ENCODE measurements around the gene UBE2S.

UBE2S gene

DNA sequence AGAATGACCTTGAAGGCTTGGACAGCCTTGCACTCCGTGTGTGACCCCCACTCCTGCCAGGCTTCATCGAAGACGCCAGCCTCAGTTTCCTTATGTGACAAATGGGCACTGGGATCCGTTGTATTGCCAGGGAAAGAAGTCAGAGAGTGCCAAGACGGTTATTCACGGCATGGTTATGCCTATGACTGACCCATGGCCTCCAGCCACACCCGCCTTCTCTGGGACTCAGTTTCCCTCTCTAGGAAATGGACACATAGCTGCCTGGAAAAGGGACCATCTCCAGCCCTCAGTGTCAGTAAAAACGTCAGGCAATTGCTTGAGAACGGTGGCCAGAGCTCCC, 915 bp upstream of the UBE2S start:
- H3K36me3 ChIP-seq (ENCODE audit: insufficient read depth, low read length), result peaks cover 15% of the 10 kb centered on the region; the same call in 1 of the 2 replicates
- peak overlapping the region; percentile 91 for H3K4me3 ChIP-seq (ENCODE audit: low read length, poor library complexity, severe bottlenecking)
- TF ChIP-seq, protein P1, sequence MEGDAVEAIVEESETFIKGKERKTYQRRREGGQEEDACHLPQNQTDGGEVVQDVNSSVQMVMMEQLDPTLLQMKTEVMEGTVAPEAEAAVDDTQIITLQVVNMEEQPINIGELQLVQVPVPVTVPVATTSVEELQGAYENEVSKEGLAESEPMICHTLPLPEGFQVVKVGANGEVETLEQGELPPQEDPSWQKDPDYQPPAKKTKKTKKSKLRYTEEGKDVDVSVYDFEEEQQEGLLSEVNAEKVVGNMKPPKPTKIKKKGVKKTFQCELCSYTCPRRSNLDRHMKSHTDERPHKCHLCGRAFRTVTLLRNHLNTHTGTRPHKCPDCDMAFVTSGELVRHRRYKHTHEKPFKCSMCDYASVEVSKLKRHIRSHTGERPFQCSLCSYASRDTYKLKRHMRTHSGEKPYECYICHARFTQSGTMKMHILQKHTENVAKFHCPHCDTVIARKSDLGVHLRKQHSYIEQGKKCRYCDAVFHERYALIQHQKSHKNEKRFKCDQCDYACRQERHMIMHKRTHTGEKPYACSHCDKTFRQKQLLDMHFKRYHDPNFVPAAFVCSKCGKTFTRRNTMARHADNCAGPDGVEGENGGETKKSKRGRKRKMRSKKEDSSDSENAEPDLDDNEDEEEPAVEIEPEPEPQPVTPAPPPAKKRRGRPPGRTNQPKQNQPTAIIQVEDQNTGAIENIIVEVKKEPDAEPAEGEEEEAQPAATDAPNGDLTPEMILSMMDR (conservative IDR thresholded peaks at IDR 0.05; ENCODE audit: low read length), result no peak
- no peak for TF ChIP-seq EZH2phosphoT487 (IDR thresholded peaks at IDR 0.05; ENCODE audit: borderline replicate concordance)
- H3K9me3 ChIP-seq (ENCODE audit: insufficient read depth, low read depth, low read length), result no peaks in the 10 kb centered on the region
- peaks cover 31% of the 10 kb centered on the region for H3K4me1 ChIP-seq (ENCODE audit: insufficient read depth, low read length, poor library complexity, severe bottlenecking)
- no peaks in the 10 kb centered on the region for H3F3A ChIP-seq (ENCODE audit: low read depth)
- H3K4me2 ChIP-seq (ENCODE audit: low read depth, low read length, poor library complexity, severe bottlenecking), result peak overlapping the region; percentile 94
- H4K20me1 ChIP-seq (ENCODE audit: insufficient read depth, low read length, poor library complexity, severe bottlenecking), result peaks cover 31% of the 10 kb centered on the region
- peak overlapping the region; percentile 95 for H2AFZ ChIP-seq (ENCODE audit: low read length)
- peaks cover 5% of the 10 kb centered on the region for H3K27me3 ChIP-seq (ENCODE audit: insufficient read depth, low read length, poor library complexity, severe bottlenecking)
- H3K79me2 ChIP-seq (ENCODE audit: insufficient read depth, low read length), result peaks cover 39% of the 10 kb centered on the region
- H3K9ac ChIP-seq (ENCODE audit: low read depth, low read length, poor library complexity, severe bottlenecking), result no peak overlapping the region
- H3K9me2 ChIP-seq (replicated peaks; ENCODE audit: low read depth, low read length), result no peaks in the 10 kb centered on the region

GRCh38 chr19:55407800-55408532, 378 bp upstream of the UBE2S start:
- Histone ChIP-seq H3K27me3 (ENCODE audit: insufficient read depth, low read length, poor library complexity, severe bottlenecking) (peaks cover 5% of the 10 kb centered on the region), H3K4me1 (ENCODE audit: insufficient read depth, low read length, poor library complexity, severe bottlenecking) (peaks cover 37% of the 10 kb centered on the region), H3K4me3 (ENCODE audit: low read length, poor library complexity, severe bottlenecking) (peak overlapping the region; percentile 91), H3K9me2 (replicated peaks; ENCODE audit: low read depth, low read length) (no peaks in the 10 kb centered on the region), H3K9me3 (ENCODE audit: insufficient read depth, low read depth, low read length) (no peaks in the 10 kb centered on the region), H3F3A (ENCODE audit: low read depth) (no peaks in the 10 kb centered on the region), H3K79me2 (ENCODE audit: insufficient read depth, low read length) (peaks cover 45% of the 10 kb centered on the region), H4K20me1 (ENCODE audit: insufficient read depth, low read length, poor library complexity, severe bottlenecking) (peaks cover 36% of the 10 kb centered on the region), H3K9ac (ENCODE audit: low read depth, low read length, poor library complexity, severe bottlenecking) (peak overlapping the region; percentile 97), H3K36me3 (ENCODE audit: insufficient read depth, low read length) (peaks cover 20% of the 10 kb centered on the region; the same call in 1 of the 2 replicates), H3K4me2 (ENCODE audit: low read depth, low read length, poor library complexity, severe bottlenecking) (peak overlapping the region; percentile 94), H2AFZ (ENCODE audit: low read length) (peak overlapping the region; percentile 95)
- TF ChIP-seq, protein P1 (conservative IDR thresholded peaks at IDR 0.05; ENCODE audit: low read length), result no peak
- no peak for TF ChIP-seq EZH2phosphoT487 (IDR thresholded peaks at IDR 0.05; ENCODE audit: borderline replicate concordance)

- Histone ChIP-seq H3F3A (ENCODE audit: low read depth) (no peaks in the 10 kb centered on the region), H3K9ac (ENCODE audit: low read depth, low read length, poor library complexity, severe bottlenecking) (peak overlapping the region; percentile 97), H3K79me2 (ENCODE audit: insufficient read depth, low read length) (peaks cover 54% of the 10 kb centered on the region), H2AFZ (ENCODE audit: low read length) (no peak overlapping the region), H3K9me3 (ENCODE audit: insufficient read depth, low read depth, low read length) (no peaks in the 10 kb centered on the region), H3K4me1 (ENCODE audit: insufficient read depth, low read length, poor library complexity, severe bottlenecking) (peaks cover 43% of the 10 kb centered on the region), H3K4me2 (ENCODE audit: low read depth, low read length, poor library complexity, severe bottlenecking) (peak overlapping the region; percentile 94), H3K4me3 (ENCODE audit: low read length, poor library complexity, severe bottlenecking) (peak overlapping the region; percentile 91), H3K27me3 (ENCODE audit: insufficient read depth, low read length, poor library complexity, severe bottlenecking) (peaks cover 5% of the 10 kb centered on the region), H3K36me3 (ENCODE audit: insufficient read depth, low read length) (peaks cover 30% of the 10 kb centered on the region; the same call in 1 of the 2 replicates), H3K9me2 (replicated peaks; ENCODE audit: low read depth, low read length) (no peaks in the 10 kb centered on the region), H4K20me1 (ENCODE audit: insufficient read depth, low read length, poor library complexity, severe bottlenecking) (peaks cover 42% of the 10 kb centered on the region)
- TF ChIP-seq, protein P1 (conservative IDR thresholded peaks at IDR 0.05; ENCODE audit: low read length), result no peak
- no peak for TF ChIP-seq EZH2phosphoT487 (IDR thresholded peaks at IDR 0.05; ENCODE audit: borderline replicate concordance)
Measured at GRCh38 chr19:55406826-55407549, 600 bp downstream of the UBE2S start.
